GM23338 (cell line): ENCODE results near the gene TLR6. TPM values are rescaled to one million over a fixed set of nuclear protein-coding genes. Genes with fewer than 3 reads are reported as not detected.

Source experiments
- ATAC-seq: fragments of 200-7000 bp; cut with Tn5 transposase; 3 replicates; pipeline ENCODE4 v1.9.1; 2020
- DNase-seq: peaks from one replicate; pipeline ENCODE4 v3.0.0-alpha.2; 2015; ENCODE audit warnings: low spot score
- H2AFZ ChIP-seq: fragments of 200-600 bp; sonication (generic); 2 replicates; pipeline ENCODE4 v1.8.0; 2016; ENCODE audit warnings: antibody characterized with exemption, mild to moderate bottlenecking, moderate library complexity
- H3F3A ChIP-seq: fragments of 200-600 bp; sonication (generic); replicated peaks from 2 replicates; pipeline ENCODE4 v1.8.0; 2017; ENCODE audit warnings: antibody characterized with exemption, mixed run types, low read depth
- H3K27ac ChIP-seq: fragments of 200-600 bp; sonication (generic); 2 replicates; pipeline ENCODE4 v1.6.1; 2016; ENCODE audit warnings: low read depth
- H3K27me3 ChIP-seq: fragments of 200-600 bp; sonication (generic); 2 replicates; pipeline ENCODE4 v1.8.0; 2016; ENCODE audit warnings: mild to moderate bottlenecking, mixed run types, moderate library complexity; ENCODE audit not compliant: insufficient read depth
- H3K36me3 ChIP-seq: fragments of 200-600 bp; sonication (generic); 2 replicates; pipeline ENCODE4 v1.8.0; 2016; ENCODE audit warnings: mild to moderate bottlenecking; ENCODE audit not compliant: insufficient read depth
- H3K4me1 ChIP-seq: fragments of 200-600 bp; sonication (generic); 2 replicates; pipeline ENCODE4 v1.8.0; 2016; ENCODE audit warnings: mild to moderate bottlenecking, moderate library complexity; ENCODE audit not compliant: insufficient read depth
- H3K4me2 ChIP-seq: fragments of 200-600 bp; sonication (generic); 2 replicates; pipeline ENCODE4 v1.7.1; 2017; ENCODE audit warnings: mixed run types
- H3K4me3 ChIP-seq: fragments of 200-600 bp; sonication (generic); 2 replicates; pipeline ENCODE4 v1.6.1; 2016; ENCODE audit warnings: mixed run types
- H3K79me2 ChIP-seq: fragments of 200-600 bp; sonication (generic); replicated peaks from 2 replicates; pipeline ENCODE4 v1.8.0; 2017; ENCODE audit warnings: mild to moderate bottlenecking; ENCODE audit not compliant: insufficient read depth
- H3K9me2 ChIP-seq: fragments of 200-600 bp; sonication (generic); 2 replicates; pipeline ENCODE4 v1.8.0; 2017; ENCODE audit not compliant: insufficient read depth
- H4K20me1 ChIP-seq: fragments of 200-600 bp; sonication (generic); replicated peaks from 2 replicates; pipeline ENCODE4 v1.8.0; 2017; ENCODE audit warnings: mild to moderate bottlenecking; ENCODE audit not compliant: insufficient read depth
- H3K27ac Mint-ChIP-seq: 2 replicates; pipeline ENCODE4 v1.8.0; 2020; ENCODE audit warnings: inconsistent platforms, mild to moderate bottlenecking, moderate library complexity, mixed read lengths
- H3K27me3 Mint-ChIP-seq: 3 replicates; pipeline ENCODE4 v1.8.0; 2022; ENCODE audit warnings: low read depth, mild to moderate bottlenecking, moderate library complexity, mixed read lengths, inconsistent platforms; ENCODE audit not compliant: insufficient read depth, poor library complexity
- H3K36me3 Mint-ChIP-seq: 3 replicates; pipeline ENCODE4 v1.8.0; 2021; ENCODE audit warnings: low read depth, mild to moderate bottlenecking, inconsistent platforms, moderate library complexity, mixed read lengths
- H3K4me1 Mint-ChIP-seq: 3 replicates; pipeline ENCODE4 v1.8.0; 2020; ENCODE audit warnings: mild to moderate bottlenecking, inconsistent platforms, mixed read lengths
- H3K4me3 Mint-ChIP-seq: 3 replicates; pipeline ENCODE4 v1.8.0; 2021; ENCODE audit warnings: moderate library complexity, mild to moderate bottlenecking, inconsistent platforms, mixed read lengths
- H3K9me3 Mint-ChIP-seq: 3 replicates; pipeline ENCODE4 v1.8.0; 2020; ENCODE audit warnings: moderate library complexity, mild to moderate bottlenecking, inconsistent platforms, mixed read lengths
- CREB1 ChIP-seq: fragments of 250-450 bp; sonication (Bioruptor Pico); IDR thresholded peaks from 2 replicates; pipeline ENCODE4 v1.5.0; 2020; ENCODE audit warnings: low read depth, mild to moderate bottlenecking, moderate library complexity
- EZH2 ChIP-seq: fragments of 200-600 bp; sonication (generic); IDR thresholded peaks from one replicate; pipeline ENCODE4 v1.8.0; 2017; ENCODE audit warnings: antibody characterized with exemption, mild to moderate bottlenecking, low read depth; ENCODE audit not compliant: unreplicated experiment
- EZH2phosphoT487 ChIP-seq: fragments of 200-600 bp; sonication (generic); IDR thresholded peaks from one replicate; pipeline ENCODE4 v1.8.1; 2018; ENCODE audit warnings: antibody characterized with exemption; ENCODE audit not compliant: unreplicated experiment
- JUNB ChIP-seq: IDR thresholded peaks from one replicate; pipeline ENCODE4 v1.6.1; 2016; ENCODE audit warnings: antibody characterized with exemption; ENCODE audit not compliant: unreplicated experiment
- NANOG ChIP-seq: IDR thresholded peaks from 2 replicates; pipeline ENCODE4 v1.6.1; 2016; ENCODE audit warnings: antibody characterized with exemption, borderline replicate concordance
- POLR2AphosphoS5 ChIP-seq: IDR thresholded peaks from 2 replicates; pipeline ENCODE4 v1.6.1; 2016; ENCODE audit warnings: antibody characterized with exemption, low read depth
- STAT1 ChIP-seq: IDR thresholded peaks from one replicate; pipeline ENCODE4 v1.6.1; 2016; ENCODE audit warnings: antibody characterized with exemption; ENCODE audit not compliant: unreplicated experiment
- ZNF114 ChIP-seq: fragments of 250-450 bp; sonication (Bioruptor Pico); IDR thresholded peaks from 2 replicates; pipeline ENCODE4 v1.5.0; 2020; ENCODE audit warnings: mild to moderate bottlenecking, moderate library complexity
- ZNF331 ChIP-seq: fragments of 250-450 bp; sonication (Bioruptor Pico); IDR thresholded peaks from 2 replicates; pipeline ENCODE4 v1.5.0; 2020; ENCODE audit warnings: low read depth, mild to moderate bottlenecking, moderate library complexity
- polyA plus RNA-seq: library from polyadenylated mRNA; unstranded; fragments of >200 nt; fragmentation: Nextera tagmentation; extraction: Ambion mirVana; gene quantifications from 2 replicates; pipeline ENCODE4 v1.2.1, GENCODE V29; 2016
- total RNA-seq: library from RNA; depleted of rRNA; stranded (reverse); fragments of >200 nt; shearing (Covaris generic); gene quantifications from 2 replicates; pipeline ENCODE4 v1.2.3, GENCODE V29; 2014
- TF ChIP-seq, protein P1 (sequence below): IDR thresholded peaks from one replicate; pipeline ENCODE4 v1.6.1; 2018; ENCODE audit warnings: antibody characterized with exemption; ENCODE audit not compliant: unreplicated experiment
- TF ChIP-seq, protein P2 (sequence below): IDR thresholded peaks from 2 replicates; pipeline ENCODE4 v1.6.1; 2016; ENCODE audit warnings: antibody characterized with exemption
- TF ChIP-seq, protein P3 (sequence below), 2 experiments: fragments of 200-600 bp in 1 of 2; sonication (generic) in 1 of 2; conservative IDR thresholded peaks; 2 replicates each; pipeline versions ENCODE4 v1.5.1 to v1.6.1; 2016 to 2017; ENCODE audit warnings: antibody characterized with exemption in 2 of 2, low read depth in 2 of 2, mild to moderate bottlenecking in 2 of 2, moderate library complexity in 1 of 2
- TF ChIP-seq, protein P4 (sequence below): fragments of 250-450 bp; sonication (Bioruptor Pico); IDR thresholded peaks from 2 replicates; pipeline ENCODE4 v1.5.0; 2020; ENCODE audit warnings: mild to moderate bottlenecking, moderate library complexity

TLR6 gene
- total and polyA plus RNA-seq, 2 experiments from 2014 or later: 0.14 TPM; not detected in 1

DNA sequence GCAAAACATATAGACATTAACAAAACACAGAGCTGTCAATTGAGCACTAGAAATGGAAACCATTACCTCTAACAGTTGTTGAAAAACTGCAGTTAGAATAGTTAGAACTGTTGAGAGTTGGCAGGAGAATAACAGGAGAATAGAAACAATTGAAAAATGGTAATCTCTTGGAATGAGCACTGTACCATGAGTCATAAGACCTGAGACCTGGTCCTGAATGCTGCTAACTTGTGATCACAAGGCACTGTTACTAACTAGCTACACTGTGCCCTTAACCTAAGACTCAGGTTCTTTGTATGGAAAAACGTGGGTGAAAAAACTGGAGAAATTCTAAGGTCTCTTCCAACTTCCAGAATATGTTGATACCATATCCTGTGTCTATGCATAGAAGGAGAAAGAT lies 40.3 kb upstream of the TLR6 start:
- H3K4me1 ChIP-seq: no peaks in the 10 kb centered on the region
- H3K27ac Mint-ChIP-seq: no peak overlapping the region
- peaks cover 7% of the 10 kb centered on the region; the same call in 1 of the 3 replicates for H3K36me3 Mint-ChIP-seq
- no peak overlapping the region for H3K4me3 Mint-ChIP-seq
- no peaks in the 10 kb centered on the region for H3K36me3 ChIP-seq
- no peaks in the 10 kb centered on the region for H3K79me2 ChIP-seq
- H3K4me2 ChIP-seq: no peak overlapping the region
- H3K4me1 Mint-ChIP-seq: no peaks in the 10 kb centered on the region
- no peak overlapping the region for H3K4me3 ChIP-seq
- ATAC-seq (no peak), DNase-seq (no peak)
- TF ChIP-seq, protein P1, sequence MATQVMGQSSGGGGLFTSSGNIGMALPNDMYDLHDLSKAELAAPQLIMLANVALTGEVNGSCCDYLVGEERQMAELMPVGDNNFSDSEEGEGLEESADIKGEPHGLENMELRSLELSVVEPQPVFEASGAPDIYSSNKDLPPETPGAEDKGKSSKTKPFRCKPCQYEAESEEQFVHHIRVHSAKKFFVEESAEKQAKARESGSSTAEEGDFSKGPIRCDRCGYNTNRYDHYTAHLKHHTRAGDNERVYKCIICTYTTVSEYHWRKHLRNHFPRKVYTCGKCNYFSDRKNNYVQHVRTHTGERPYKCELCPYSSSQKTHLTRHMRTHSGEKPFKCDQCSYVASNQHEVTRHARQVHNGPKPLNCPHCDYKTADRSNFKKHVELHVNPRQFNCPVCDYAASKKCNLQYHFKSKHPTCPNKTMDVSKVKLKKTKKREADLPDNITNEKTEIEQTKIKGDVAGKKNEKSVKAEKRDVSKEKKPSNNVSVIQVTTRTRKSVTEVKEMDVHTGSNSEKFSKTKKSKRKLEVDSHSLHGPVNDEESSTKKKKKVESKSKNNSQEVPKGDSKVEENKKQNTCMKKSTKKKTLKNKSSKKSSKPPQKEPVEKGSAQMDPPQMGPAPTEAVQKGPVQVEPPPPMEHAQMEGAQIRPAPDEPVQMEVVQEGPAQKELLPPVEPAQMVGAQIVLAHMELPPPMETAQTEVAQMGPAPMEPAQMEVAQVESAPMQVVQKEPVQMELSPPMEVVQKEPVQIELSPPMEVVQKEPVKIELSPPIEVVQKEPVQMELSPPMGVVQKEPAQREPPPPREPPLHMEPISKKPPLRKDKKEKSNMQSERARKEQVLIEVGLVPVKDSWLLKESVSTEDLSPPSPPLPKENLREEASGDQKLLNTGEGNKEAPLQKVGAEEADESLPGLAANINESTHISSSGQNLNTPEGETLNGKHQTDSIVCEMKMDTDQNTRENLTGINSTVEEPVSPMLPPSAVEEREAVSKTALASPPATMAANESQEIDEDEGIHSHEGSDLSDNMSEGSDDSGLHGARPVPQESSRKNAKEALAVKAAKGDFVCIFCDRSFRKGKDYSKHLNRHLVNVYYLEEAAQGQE: no peak
- no peak for TF ChIP-seq ZNF331 (CRISPR knock-in tag)
- TF ChIP-seq EZH2: no peak
- no peak for TF ChIP-seq ZNF114 (CRISPR knock-in tag)
- TF ChIP-seq, protein P2, sequence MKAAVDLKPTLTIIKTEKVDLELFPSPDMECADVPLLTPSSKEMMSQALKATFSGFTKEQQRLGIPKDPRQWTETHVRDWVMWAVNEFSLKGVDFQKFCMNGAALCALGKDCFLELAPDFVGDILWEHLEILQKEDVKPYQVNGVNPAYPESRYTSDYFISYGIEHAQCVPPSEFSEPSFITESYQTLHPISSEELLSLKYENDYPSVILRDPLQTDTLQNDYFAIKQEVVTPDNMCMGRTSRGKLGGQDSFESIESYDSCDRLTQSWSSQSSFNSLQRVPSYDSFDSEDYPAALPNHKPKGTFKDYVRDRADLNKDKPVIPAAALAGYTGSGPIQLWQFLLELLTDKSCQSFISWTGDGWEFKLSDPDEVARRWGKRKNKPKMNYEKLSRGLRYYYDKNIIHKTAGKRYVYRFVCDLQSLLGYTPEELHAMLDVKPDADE: no peak
- TF ChIP-seq NANOG: no peak
- TF ChIP-seq, protein P3, sequence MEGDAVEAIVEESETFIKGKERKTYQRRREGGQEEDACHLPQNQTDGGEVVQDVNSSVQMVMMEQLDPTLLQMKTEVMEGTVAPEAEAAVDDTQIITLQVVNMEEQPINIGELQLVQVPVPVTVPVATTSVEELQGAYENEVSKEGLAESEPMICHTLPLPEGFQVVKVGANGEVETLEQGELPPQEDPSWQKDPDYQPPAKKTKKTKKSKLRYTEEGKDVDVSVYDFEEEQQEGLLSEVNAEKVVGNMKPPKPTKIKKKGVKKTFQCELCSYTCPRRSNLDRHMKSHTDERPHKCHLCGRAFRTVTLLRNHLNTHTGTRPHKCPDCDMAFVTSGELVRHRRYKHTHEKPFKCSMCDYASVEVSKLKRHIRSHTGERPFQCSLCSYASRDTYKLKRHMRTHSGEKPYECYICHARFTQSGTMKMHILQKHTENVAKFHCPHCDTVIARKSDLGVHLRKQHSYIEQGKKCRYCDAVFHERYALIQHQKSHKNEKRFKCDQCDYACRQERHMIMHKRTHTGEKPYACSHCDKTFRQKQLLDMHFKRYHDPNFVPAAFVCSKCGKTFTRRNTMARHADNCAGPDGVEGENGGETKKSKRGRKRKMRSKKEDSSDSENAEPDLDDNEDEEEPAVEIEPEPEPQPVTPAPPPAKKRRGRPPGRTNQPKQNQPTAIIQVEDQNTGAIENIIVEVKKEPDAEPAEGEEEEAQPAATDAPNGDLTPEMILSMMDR (conservative IDR thresholded peaks at IDR 0.05; ENCODE audit: low read depth in 2 of 2): no peak
- TF ChIP-seq, protein P4, sequence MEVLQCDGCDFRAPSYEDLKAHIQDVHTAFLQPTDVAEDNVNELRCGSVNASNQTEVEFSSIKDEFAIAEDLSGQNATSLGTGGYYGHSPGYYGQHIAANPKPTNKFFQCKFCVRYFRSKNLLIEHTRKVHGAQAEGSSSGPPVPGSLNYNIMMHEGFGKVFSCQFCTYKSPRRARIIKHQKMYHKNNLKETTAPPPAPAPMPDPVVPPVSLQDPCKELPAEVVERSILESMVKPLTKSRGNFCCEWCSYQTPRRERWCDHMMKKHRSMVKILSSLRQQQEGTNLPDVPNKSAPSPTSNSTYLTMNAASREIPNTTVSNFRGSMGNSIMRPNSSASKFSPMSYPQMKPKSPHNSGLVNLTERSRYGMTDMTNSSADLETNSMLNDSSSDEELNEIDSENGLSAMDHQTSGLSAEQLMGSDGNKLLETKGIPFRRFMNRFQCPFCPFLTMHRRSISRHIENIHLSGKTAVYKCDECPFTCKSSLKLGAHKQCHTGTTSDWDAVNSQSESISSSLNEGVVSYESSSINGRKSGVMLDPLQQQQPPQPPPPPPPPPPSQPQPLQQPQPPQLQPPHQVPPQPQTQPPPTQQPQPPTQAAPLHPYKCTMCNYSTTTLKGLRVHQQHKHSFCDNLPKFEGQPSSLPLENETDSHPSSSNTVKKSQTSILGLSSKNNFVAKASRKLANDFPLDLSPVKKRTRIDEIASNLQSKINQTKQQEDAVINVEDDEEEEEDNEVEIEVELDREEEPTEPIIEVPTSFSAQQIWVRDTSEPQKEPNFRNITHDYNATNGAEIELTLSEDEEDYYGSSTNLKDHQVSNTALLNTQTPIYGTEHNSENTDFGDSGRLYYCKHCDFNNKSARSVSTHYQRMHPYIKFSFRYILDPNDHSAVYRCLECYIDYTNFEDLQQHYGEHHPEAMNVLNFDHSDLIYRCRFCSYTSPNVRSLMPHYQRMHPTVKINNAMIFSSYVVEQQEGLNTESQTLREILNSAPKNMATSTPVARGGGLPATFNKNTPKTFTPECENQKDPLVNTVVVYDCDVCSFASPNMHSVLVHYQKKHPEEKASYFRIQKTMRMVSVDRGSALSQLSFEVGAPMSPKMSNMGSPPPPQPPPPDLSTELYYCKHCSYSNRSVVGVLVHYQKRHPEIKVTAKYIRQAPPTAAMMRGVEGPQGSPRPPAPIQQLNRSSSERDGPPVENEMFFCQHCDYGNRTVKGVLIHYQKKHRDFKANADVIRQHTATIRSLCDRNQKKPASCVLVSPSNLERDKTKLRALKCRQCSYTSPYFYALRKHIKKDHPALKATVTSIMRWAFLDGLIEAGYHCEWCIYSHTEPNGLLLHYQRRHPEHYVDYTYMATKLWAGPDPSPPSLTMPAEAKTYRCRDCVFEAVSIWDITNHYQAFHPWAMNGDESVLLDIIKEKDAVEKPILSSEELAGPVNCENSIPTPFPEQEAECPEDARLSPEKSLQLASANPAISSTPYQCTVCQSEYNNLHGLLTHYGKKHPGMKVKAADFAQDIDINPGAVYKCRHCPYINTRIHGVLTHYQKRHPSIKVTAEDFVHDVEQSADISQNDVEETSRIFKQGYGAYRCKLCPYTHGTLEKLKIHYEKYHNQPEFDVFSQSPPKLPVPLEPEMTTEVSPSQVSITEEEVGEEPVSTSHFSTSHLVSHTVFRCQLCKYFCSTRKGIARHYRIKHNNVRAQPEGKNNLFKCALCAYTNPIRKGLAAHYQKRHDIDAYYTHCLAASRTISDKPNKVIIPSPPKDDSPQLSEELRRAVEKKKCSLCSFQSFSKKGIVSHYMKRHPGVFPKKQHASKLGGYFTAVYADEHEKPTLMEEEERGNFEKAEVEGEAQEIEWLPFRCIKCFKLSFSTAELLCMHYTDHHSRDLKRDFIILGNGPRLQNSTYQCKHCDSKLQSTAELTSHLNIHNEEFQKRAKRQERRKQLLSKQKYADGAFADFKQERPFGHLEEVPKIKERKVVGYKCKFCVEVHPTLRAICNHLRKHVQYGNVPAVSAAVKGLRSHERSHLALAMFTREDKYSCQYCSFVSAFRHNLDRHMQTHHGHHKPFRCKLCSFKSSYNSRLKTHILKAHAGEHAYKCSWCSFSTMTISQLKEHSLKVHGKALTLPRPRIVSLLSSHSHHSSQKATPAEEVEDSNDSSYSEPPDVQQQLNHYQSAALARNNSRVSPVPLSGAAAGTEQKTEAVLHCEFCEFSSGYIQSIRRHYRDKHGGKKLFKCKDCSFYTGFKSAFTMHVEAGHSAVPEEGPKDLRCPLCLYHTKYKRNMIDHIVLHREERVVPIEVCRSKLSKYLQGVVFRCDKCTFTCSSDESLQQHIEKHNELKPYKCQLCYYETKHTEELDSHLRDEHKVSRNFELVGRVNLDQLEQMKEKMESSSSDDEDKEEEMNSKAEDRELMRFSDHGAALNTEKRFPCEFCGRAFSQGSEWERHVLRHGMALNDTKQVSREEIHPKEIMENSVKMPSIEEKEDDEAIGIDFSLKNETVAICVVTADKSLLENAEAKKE (CRISPR knock-in tag): no peak
- TF ChIP-seq STAT1: no peak
- no peak for TF ChIP-seq POLR2AphosphoS5
- TF ChIP-seq JUNB: no peak
- no peak for TF ChIP-seq EZH2phosphoT487
- no peak for TF ChIP-seq CREB1 (CRISPR knock-in tag)
- H4K20me1 ChIP-seq: no peaks in the 10 kb centered on the region
- H3K27me3 ChIP-seq: no peaks in the 10 kb centered on the region
- no peaks in the 10 kb centered on the region for H3K9me2 ChIP-seq
- no peaks in the 10 kb centered on the region; the same call in 2 of the 3 replicates for H3K9me3 Mint-ChIP-seq
- no peaks in the 10 kb centered on the region for H3F3A ChIP-seq
- peaks cover 2% of the 10 kb centered on the region for H3K27me3 Mint-ChIP-seq
- no peak overlapping the region for H2AFZ ChIP-seq
- H3K27ac ChIP-seq: no peak overlapping the region
